GM18507 (cell line): ENCODE data around the gene AVPR2.
A peak's percentile ranks its signal among the peaks of the same experiment; 100 is the strongest.

Source experiments
- DNase-seq: peaks from one replicate; pipeline ENCODE4 v3.0.0; 2011; ENCODE audit warnings: low read depth; ENCODE audit not compliant: insufficient read length; ENCODE audit errors: extremely low spot score
- FAIRE-seq: peaks from 2 replicates; lab custom pipeline; 2011; peaks lifted over from hg19 to GRCh38; lab: Jason Lieb, UNC

The AVPR2 gene

GRCh38 chrX:153908219-153908860 lies 3.9 kb downstream of the AVPR2 start:
- FAIRE-seq (no peak), DNase-seq (no peak)

- FAIRE-seq (peak; percentile 62), DNase-seq (no peak)
Observed at GRCh38 chrX:153909024-153909979, 4.8 kb downstream of the AVPR2 start.

DNA sequence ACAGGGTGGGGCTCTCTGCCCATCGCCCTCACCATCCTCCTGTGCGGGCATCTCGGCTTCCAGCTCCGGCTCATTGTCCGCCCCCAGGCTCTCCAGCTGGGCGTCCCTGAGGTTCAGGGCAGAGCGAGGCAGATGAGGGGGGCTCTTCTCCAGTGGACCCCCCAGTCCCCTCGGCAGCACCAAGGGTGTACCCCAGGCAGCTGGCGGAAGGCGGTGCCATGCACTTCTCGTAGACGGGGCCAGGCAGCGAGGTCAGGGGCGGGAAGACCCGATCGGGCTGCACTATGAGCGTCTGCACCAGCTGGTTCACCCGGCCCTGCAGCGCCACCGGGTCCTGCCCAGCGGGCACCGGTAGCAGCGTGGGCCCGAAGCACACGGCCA lies 5.5 kb downstream of the AVPR2 start:
- FAIRE-seq (no peak), DNase-seq (no peak)

DNA sequence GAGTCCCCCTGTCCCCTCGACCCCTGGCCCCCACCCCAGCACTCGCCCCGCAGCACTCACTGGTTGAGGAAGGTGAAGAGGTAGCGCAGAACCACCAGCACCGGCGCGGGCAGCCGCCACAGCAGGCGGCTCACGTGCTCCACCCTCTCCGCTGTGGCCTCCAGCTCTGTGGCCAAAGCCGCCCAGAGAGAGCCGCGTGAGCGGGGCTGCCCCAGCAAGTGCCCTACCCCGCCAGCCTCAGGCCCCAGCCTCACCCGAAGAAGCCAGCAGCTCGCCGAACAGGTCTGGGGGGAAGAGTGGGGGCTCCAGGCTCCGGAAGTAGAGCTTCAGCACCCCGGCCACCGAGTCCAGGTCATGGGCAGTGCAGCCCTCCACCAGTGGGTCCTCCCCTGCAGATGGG lies 6.0 kb downstream of the AVPR2 start:
- no peak for DNase-seq
- FAIRE-seq: no peak

GRCh38 chrX:153911798-153912197 lies 7.3 kb downstream of the AVPR2 start:
- FAIRE-seq (no peak), DNase-seq (no peak)

DNA sequence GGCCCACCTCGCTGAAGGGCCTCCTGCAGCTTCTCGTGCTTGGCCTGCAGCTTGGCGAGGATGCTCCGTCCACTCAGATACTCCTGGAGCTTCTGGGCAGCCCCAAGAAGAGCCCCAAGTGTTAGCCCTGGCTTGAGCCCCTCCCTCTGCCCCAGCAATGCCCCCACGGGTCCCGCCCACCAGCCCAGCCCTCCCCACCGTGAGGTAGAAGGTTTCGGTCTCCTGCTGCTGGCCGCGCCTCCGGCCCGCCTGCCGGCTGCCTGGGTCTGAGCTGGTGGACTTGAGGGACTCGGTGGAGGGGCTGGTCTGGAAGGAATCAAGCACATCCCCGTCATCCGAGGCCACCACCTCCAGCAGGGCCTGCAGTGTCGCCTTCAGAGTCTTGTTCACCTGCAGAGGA lies 8.7 kb downstream of the AVPR2 start:
- FAIRE-seq (no peak), DNase-seq (no peak)

GRCh38 chrX:153913701-153914100 lies 9.2 kb downstream of the AVPR2 start:
- FAIRE-seq (no peak), DNase-seq (no peak)

- DNase-seq (no peak), FAIRE-seq (no peak)
Observed at GRCh38 chrX:153917869-153918268, 13.4 kb downstream of the AVPR2 start.

- no peak for FAIRE-seq
- no peak for DNase-seq
Observed at GRCh38 chrX:153919281-153919680, 14.8 kb downstream of the AVPR2 start.

DNA sequence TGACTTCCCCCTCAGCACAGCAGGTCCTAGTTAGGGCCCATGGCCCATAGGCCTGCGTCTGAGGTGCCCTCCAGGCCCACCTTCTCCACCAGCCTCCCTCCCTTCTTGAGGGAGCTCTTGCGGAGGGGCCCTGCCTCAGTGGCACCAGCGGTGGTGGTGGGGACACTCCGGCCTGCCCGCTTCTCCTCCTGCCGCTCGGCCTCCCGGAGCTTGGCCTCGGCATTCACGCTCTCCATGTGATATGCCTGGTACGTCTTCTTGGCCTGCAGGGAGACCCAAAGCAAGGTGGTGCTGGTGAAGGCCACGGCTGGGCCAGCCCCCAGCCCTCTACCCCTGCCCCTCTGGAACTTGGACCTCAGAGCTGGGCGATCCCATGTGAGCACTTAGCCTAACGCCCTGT lies 16.1 kb downstream of the AVPR2 start:
- DNase-seq: no peak
- no peak for FAIRE-seq

DNA sequence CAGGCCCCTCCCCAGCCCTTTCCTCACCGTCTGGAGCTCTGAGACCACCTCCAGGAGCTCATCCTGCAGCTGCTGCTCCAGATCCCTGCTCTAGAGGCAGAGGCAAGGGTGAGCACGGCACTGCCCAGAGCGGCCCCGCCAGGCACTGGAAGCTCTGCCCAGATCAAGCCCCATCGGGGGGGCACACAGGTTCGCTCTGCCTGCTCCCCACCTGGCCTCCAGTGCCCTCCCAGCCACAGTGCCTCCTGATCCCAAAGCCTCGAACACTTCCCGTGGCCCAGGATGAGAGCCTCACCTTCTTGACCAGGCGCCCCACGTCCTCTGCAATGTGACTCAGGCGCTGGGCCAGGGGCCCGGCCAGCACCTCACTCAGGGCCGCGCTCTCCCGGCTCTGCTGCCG lies 16.6 kb downstream of the AVPR2 start:
- FAIRE-seq (no peak), DNase-seq (no peak)

- DNase-seq (no peak), FAIRE-seq (no peak)
Observed at GRCh38 chrX:153921511-153922446, 17.3 kb downstream of the AVPR2 start.

DNA sequence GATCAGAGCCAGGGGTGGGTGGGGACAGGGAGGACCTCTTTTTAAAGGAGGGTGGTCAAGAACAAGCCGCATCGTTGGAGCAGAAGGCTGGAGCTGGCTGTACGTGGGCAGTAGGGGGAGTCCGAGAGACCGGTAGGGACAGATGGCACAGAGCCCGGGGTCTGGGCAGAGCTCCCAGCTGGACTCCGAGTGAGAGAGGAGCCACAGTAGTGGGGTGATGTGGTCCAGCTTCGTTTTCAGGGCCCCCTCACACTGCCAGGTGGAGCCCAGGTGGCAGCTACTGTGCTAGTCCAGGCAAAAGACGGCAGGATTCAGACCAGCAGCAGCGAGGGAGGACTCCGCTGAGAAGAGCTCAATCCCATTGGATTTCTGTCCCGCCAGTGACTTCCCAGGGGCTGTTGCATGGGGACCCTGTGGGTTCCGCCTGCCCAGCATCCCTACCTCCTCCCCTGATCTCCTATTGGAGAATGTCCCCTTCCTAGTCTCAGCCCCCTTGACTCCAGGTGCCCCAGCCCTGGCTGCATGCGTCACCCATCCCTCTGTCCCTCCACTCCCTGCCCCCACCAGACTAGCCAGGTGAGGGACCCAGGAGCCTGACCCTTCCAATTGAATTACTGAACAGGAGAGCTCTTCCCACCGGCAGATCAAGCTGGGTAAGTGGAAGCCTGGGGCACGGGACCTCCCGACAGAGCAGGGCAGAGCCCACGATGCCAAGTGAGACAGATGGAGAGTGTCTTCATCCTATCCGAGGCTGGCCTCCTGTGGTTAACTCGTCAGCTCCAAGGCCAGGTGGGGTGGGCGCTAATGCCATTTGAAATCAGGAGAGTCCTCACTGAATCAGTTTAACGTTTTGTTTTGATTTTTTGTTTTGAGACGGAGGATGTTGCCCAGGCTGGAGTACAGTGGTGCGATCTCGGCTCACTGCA lies 18.7 kb downstream of the AVPR2 start:
- peak; percentile 62 for FAIRE-seq
- no peak for DNase-seq

- no peak for DNase-seq
- FAIRE-seq: no peak
Observed at GRCh38 chrX:153924149-153924861, 19.8 kb downstream of the AVPR2 start.

DNA sequence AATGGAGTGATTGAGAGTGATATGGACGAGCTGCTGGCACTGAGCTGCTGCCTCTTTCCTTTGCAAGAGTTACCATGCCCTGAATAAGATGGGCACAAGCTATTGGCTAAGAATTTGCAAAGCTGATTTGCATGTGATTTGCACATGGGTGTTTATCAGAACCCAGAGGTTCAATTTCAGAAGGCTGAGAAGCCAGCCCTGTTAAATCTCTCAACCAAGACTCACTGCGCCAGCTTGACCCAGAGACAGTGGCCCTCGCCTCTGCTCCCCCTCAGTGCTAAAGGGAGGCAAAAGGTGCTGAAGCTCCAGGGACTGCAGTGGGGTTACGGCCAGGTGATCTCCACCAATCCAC lies 20.9 kb downstream of the AVPR2 start:
- DNase-seq (no peak), FAIRE-seq (peak; percentile 98)

DNA sequence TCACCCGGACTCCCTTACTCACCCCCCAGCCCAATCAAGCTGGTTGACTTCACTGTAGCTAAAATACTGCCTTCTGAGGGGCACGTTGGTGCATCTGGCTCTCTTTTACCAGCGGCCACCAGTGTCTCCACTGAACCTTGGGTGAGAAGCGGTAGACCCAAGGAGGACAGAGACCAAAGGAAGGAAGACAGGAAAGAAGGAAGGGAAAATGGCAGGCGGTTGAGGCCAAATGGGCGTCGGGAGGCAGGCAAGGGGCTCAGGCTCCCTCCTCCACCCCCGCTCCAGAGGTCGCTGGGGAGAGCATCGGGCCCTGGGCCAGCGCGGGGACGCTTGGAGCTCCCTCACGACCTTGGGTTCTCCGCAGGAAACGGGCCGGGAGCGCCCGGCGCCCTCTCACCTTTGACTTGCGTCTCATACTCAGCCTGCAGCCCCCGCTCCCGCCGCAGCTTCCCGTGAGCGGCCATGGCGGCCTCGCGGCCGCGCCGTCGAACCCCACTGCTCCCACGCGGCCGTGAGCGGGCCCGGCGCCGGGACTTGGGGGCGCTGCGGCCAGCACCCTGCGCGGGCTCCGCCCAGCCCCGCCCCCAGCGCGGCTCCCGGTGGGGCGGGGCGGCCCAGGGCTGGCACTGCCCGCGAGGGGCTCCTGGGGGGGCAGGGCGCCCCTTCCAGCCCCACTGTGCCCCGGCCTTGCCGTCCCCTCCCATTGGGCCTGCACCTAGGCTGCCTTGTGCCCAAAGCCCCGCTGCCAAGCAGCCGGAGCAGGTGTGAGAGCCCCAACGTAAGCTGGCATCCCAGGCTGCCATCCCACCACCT lies 21.5 kb downstream of the AVPR2 start, which contains the start of gene ARHGAP4:
Gene ARHGAP4 (minus strand): TSS at position 526 of the 813 bp plus-strand sequence. CDS start 62 bp downstream, at position 464.
- no peak for DNase-seq
- FAIRE-seq: no peak

GRCh38 chrX:153926552-153926857 lies 22.0 kb downstream of the AVPR2 start:
- FAIRE-seq: no peak
- no peak for DNase-seq
